ENCODE data around the gene BLCAP.

The BLCAP gene

DNA sequence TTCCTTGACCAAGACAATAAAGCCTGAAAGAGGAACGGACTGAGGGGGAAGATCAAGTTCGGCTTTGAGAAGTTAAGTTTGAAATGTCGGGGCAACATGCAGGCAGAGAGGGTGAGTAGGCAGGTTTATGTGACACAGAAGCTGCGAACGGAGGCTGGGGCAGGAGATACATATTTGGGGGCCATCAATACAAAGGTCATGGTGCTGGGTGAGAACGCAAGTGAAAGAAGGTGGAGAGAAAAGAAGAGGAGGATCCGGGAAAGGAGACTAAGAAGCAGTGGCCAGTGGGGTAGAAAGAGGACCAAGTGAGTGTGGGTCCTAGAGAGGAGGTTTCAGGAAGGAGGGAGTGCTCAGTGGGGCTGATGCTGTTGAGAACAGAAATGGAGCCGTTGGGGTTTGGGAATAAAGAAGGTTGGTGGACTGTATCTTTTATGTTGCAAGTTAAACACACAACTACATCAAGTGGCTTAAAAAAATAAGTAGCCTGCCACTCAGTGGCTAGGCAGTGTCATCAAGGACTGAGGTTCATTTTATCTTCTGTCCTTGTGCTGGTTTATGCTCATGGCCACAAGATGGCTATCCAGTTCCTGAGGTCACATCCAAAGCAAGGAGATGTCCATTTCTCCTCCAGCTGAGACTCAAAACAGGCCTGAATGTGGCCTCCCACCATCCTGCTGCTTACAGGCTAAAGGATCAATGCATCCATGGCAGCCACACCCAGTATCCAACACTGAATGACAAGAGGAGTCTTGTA lies 1.7 kb upstream of the BLCAP start:
- DNase-seq (ENCODE audit: low read depth): no peak

DNA sequence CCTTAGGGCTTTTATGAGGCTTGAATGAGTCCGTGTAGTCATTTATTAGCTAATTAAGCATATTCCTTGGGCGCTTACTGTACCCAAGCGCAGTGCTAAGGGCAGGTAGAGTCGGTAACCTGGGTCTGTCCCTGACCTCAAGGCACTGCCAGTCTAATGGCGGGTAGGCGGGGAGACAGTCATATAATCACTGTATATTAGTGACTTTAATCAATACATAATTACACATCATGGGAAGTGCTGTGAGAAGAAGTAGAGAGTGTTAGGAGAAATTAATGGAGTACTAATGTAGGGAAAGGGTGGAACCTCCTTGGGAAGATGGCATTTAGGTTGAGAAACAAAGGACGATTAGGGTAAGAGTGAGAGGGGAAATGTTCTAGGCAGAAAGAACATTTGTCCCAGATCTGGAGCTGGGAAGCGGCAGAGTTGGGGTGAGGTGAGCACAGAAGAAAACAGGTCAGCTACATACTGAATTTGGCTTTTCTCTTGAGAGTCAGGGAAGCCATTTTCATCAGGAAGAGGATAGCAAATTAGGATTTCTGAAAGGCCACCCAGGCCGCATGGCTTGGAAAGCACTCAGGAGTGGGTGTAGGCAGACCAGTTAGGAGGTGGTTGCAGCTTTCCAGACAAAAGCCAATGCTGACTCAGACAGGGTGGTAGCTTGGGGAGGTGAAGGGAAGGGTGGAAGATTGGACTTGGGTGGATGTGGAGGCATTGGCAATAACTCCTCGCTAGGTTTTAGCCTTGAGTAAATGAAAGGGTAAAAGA lies 954 bp upstream of the BLCAP start:
- DNase-seq (ENCODE audit: low read depth): no peak

DNA sequence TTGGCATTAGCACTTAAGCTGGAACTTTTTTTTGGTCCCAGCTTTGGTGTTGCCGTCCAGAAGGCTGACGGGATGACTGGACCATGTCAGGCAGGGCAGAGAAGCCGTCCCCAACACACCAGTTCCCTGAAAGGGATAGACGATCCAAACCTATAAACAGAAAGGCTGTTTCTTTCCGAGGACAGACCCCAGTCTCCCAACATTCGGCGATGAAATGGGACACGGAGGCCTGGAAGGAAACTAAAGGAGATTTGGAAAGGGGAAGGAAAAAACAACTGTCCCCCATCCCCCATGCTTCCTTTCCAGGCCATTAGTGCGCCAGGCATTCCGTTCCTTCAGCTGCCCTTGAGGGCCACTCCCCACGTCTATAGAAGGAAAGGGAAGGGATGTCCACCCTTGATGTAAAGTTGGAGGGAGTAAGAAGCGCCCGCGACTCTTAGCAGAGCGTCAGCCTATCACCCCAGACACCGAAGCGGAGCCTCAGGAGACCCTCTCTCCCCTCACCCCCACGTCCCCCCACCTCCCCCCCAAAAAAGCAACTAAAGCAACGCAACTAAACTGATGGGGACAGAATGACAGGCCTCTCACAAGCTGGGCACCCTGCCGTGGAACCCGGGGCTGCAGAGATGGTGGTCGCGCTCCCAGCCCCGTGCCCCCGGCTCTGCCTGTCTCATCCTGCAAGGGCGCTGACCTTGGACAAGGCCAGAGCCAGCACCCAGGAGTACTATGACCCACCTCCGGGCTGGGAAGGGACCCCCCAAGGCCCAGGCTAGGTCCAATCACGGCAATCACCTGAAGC lies 638 bp downstream of the BLCAP start:
- no peak for DNase-seq (ENCODE audit: low read depth)

DNA sequence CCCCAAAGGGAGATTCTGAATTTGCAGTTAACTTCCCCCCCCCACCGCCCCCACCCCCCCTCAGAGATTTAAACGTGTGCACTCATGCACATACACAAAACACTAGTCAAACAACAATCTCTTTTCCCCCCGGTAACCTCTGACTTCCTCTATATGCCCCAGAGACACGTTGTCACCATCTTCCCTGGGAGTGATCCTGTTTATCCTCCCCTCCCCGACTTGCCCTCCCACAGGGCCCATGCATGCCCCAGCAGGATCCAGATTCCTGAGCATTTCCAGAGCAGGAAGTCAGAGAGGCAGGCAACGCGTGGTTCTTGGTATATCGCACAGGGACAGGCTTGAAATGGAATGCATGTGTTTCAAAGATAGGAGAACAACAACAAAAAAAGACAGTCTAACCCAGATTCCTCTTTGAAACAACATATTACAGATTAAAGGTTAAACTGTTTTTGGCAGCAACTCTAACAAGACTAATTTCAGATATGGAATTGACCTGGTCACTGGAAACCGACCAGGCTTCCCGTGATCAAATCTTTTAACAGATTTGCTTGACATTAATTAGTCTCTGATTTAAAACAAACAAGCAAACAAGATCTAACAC lies 1.3 kb downstream of the BLCAP start:
- no peak for DNase-seq (ENCODE audit: low read depth)

DNA sequence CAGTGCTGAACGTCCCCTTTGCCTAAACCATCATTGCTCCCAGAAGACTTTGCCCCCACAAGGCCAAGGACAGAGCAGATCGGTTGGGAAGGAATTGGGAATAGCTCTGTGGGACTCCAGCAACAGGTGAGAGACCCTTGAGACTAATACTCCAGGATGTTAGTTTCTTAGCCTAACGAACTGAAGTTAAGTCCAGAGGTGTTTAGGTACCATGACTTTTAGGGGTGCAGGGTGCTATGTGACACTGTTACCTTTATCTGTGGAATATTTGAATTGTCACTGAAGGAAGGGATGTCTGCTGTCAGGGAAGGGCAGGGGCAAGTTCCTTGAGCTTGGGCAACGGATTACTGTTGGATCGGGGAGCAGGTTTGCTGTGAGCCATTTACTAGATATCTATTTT lies 1.9 kb downstream of the BLCAP start:
- no peak for DNase-seq (ENCODE audit: low read depth)

DNA sequence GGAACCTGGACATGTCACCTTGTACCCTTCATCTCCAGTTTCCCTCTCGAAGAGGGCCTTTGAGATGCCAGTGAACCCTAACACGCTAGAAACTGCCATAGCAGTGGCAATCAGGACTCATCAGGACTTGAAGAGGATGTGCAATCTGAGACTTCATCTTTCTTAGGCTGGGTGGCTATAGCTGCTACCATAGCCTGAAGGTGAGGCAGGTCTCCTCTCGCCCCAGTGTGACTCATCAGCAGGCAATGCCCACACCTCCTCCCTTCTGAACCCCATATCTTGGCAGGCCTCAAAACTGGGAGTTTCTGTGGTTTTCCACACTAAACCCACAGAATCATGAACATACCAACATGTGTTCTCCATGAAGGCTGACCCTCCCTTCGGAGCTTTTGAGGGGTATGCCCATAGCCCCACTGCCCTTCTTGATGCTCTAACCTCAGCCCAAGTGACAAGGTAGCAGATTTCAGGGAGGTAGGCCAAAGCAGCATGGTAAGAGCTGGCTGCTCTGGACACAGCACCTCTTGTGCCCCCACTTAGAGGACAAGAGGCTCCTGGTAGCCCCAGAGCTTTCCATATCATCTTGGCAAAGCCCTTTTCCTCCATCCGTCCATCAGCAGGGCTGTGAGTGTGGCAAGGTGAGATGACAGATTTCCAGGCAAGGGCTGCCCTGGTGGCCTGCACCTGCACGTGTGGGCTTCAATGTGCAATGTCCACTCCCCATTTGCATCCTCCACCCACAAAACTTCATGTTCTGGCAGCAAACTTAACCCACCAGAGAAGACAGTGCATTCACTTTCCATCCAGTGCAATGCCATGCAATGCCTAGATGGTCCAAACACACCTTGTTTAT lies 2.6 kb downstream of the BLCAP start:
- peak; percentile 9 for DNase-seq (ENCODE audit: low read depth)

DNA sequence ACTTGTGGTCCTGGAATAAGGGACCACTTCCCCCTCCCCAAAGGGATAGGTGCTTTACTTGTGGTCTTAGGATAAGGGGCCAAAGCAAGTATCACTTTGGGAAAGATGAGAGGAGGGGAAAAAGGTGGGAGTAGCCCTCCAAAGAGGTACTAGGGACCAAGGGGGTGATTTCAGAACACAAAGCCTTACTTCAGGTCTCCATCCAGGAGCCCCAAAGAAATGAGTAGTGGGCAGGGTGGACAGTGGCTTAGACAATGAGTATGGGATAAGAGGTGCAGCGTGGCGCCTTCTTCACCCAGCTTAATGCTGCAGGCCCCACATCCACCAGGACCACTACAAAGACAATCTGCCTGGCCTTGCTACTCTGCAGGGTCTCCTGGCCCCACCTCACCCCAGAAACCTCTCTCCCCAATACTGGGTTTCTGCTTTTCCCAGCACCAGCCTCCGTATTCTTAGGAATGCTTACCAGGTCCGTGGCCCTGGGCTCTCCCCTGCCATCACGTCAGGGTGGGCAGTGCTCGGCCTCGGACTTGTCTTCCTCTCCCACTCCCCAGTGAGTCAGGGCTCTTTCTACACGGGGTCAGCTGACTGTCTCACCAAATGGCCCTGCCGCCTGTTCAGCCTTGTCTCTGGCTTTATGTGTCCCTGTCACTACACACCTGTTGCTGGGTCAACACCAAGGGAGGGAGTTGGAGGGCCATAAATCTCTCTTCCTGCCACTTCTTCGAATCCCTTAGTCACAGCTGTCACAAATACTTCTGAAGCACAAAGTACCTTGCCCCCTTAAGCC lies 3.6 kb downstream of the BLCAP start:
- DNase-seq (ENCODE audit: low read depth): no peak

DNA sequence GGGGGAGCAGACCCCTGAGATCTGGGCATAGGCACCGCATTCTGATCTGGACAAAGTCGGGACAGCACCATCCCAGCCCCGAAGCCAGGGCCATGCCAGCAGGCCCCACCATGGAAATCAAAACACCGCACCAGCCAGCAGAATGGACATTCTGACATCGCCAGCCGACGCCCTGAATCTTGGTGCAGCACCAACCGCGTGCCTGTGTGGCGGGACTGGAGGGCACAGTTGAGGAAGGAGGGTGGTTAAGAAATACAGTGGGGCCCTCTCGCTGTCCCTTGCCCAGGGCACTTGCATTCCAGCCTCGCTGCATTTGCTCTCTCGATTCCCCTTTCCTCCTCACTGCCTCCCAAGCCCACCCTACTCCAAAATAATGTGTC lies 4.7 kb downstream of the BLCAP start:
- DNase-seq (ENCODE audit: low read depth): no peak

DNA sequence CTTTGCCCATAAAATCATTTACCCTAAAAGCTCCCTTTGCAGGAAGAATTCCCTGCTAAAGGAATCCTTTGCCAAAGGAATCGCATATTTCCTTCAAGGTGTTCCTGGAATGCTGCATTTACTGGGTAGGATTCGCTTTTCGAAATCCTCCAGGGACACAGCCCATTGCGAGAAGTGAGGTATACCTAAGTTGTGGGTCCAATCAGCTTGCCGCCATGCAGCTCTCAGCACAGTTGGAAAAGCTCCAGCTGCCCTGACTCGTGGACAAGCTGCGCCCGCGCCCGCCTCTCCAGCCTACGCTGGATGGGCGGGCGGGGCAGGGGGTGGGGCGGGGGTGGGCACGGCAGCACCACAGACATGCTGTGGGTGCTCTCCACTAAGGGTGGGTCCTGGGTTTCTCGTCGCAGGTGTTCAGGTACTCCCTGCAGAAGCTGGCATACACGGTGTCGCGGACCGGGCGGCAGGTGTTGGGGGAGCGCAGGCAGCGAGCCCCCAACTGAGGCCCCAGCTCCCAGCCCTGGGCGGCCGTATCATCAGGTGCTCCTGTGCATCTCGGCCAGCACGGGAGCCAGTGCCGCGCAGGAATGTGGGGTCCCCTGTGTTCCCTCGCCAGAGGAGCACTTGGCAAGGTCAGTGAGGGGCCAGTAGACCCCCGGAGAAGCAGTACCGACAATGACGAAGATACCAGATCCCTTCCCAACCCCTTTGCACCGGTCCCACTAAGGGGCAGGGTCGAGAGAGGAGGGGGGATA lies 5.2 kb downstream of the BLCAP start:
- DNase-seq (ENCODE audit: low read depth): no peak

DNA sequence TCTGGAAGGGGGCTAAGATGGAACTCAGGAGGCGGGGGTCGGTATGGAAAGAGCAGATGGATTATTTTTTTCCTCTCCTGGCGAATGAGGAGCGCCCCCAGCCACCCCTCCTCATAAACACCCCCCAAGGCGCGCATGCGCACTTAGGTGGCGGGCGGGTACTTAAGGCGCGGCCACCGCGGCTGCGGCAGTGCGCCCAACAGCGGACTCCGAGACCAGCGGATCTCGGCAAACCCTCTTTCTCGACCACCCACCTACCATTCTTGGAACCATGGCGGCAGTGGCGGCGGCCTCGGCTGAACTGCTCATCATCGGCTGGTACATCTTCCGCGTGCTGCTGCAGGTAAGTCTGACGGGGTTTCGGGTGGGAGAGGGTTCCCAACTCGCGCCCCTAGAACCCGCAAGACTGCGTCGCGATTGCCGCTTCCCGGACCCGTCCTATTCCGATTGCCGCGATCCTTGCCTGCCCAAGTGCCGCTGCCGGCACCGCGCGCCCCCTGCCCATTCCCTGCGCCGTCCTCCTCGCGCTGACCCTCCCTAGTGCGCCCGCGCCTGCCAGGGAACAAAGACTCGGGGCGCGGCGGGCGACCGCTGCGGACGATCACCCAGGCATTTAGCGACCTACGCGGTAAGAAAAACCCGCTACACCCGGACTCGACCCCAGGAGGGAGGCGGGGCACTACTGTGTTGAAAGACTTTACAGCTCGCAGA lies 6.5 kb downstream of the BLCAP start, which contains the start of gene NNAT:
Gene NNAT, plus strand, starts transcription at position 190 of the 711 bp plus-strand sequence. Its CDS starts 82 bp downstream, at position 272.
- DNase-seq (ENCODE audit: low read depth): no peak

DNA sequence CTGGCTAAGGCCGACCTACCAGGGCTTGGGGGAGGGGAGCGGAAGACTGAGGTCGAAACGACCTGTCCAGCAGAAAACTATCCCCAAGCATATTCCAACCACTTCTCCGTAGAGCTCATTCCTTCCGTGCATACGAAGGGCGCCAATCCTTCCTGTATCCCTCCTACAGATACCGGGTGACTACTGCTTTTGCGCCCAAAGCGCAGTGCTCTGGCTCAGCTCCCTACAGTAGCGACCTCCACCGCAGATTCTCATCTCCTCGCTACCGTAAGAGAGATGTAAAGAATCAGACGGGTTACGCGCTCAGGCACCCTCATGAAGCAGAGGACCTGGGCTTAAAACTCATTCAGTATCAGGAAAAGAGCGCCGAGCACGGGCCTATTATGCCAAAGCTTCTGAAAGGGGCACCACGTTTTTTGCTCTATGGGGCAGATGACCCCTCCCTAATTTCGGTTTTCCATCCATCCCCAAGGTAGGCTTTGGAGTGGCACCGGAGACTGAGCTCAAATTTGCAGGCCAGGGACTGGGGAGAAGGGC lies 7.2 kb downstream of the BLCAP start:
- no peak for DNase-seq (ENCODE audit: low read depth)

DNA sequence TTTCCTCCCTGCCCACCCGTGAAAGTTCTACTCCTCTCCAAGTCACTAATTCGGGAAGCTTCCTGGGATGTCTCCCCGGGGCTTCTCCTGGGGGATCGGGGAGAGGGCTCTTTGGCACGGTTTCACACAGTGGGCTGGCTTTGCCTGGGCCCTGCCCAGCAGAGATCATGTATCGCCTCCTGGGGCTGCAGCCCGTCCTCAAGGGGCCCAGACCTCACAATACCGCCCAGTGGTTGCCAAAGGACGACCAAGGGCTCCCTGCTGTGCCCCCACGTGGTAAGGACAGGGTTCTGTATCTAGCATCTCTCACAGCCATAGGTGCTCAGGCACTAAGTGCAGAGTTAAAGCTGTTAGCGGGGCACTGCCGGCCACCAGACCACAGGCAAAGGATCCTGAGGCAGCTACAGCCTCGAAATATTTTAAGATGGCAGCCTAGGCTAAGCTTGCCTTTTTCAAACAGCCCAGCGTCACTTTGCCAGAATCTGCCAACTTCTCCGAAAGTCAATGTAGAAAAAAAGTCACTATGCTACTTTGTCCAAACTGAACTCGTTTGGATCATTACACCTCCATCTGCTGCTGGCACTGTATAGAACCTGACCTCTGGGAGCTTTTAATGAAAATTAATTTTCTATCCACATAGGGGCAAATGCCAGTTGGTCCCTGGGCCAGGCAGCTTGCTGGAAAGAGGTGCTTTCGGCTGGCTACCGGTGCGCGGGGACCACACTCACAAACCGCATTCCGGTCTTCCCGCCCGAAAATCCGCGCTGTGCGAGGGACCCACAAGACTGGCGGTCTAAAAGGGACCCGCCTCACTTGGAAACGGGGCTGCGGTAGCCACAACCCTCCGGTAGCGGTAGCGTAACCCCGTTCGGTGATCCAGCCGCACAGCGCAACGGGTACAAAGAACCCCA lies 7.9 kb downstream of the BLCAP start:
- no peak for DNase-seq (ENCODE audit: low read depth)

DNA sequence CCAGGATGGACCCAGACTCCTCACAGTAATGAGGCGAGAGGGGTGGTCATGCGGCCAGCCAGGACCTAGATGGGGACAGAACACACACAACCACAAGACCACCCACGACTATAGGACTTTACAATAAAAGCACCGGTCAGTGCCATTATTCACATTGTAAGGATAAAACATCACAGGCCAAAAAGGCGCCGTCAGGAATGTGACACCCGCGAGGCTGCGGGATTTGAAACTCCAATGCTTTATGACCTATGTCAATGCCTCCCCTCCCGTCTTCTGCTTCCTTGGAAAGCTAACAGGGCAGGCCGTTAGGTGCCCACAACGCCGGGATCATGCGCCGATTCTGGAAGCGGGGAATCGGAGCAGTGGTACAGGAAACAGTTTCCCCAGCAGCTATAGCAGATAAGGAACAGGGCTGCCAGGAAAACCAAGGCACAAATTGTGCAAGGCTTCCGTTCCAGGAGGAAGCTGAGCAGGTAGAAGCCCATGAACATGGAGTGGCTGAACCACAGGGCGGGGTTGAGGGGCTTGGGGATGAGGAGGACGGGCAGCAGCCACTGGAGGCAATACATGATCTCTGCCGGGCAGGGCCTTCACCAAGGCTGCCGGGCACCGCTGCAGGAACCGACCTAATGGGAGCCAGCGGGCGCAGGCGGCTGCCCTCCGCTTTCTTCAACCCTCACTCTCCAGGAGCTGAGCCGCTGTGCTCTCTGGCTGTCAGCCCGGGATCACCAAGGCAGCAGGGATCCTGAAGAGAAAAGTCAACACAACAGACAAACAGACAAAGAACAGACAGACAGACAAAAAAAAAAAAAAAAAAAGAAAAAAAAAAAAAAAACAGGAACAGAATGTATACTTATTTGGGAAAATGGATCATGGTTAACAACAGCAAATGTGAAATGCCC lies 8.8 kb downstream of the BLCAP start:
- DNase-seq (ENCODE audit: low read depth): no peak

DNA sequence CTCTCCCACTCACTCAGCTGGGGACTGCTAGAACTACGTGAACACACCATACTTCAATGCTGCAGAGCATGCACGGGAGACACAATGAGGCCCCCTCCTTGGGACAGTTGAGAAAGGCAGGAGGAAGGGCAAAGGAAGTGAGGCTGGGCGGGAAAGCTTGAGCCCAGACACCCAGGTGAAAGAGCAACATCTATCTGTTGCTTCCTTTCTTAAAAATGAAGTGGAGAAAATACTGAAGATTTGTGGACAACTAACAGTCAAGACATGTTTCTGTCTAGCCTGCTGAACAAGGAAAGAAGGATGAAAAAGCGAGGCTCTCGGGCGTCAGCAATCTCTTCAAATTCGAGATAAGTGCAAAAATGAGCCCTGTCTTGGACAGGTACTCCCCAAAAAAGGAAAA lies 9.6 kb downstream of the BLCAP start:
- DNase-seq (ENCODE audit: low read depth): no peak

DNA sequence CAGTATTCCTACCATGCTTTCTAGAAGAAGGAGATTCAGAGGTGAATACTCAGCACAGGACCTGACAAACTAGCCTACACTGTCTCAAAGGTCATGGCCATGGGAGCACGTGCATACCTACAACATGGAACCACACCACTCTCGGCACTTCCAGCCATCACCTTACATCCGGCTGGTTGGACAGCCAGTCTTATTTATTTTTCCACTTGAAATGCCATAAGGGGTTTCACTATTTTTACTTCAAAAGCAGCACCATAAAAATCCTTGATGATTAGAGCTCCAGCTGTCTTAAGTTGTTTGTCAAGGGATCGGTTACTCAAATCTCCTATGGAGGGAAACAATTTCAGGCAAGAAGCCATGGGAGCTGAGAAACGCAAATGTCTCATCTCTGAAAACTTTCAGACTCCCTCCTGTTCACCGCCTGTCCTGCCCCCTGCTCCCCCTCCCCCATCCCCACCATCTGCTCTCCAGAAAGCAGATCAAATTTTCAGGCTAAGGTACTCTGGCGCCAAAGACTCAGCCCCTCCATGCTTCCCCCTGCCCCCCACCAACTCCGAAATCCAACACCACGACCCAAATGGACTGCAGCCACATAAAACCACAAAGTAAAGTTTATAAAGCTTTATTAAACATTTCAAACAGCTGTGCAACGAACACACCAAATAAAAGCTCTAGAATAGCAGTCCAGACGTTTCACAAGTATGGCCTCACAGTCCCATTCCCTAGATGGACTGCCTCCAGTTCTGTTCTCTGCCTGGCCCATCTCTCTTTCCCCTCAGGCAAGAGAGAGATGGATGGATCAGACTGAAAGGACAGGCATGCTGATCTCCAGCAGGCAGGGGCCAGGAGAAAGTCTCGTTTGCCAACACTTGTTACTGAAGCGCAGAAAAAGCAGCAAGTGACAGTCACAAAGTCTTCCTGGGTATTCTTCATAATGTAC lies 10.6 kb downstream of the BLCAP start:
- no peak for DNase-seq (ENCODE audit: low read depth)

DNA sequence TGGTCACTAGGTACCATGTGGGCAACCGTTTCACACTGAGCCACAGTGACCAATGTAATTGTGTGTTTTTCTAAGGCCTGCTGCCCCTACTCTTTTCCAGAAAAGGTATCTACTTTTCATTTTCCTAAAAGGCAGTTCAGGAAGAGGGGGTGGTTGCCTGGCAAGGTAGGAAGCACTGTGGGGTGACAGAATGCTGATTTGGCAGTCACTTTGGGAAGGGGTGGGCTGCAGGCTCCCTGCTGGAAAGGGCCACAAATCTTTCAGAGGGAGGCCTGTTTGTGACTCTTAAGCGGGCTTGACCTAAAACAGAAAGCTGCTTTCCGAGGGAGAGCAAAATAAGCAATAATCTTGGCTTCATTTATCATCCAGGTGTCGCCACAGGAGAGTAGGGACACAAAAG lies 11.8 kb downstream of the BLCAP start:
- no peak for DNase-seq (ENCODE audit: low read depth)
